K562 (cell line): ENCODE results near the gene COQ2.

Experiments
- CHD4 ChIP-seq: fragments of 200-600 bp; sonication (generic); IDR thresholded peaks from 3 replicates; pipeline ENCODE4 v1.6.1; 2012; ENCODE audit warnings: low read depth, mild to moderate bottlenecking, mixed read lengths, low read length, inconsistent platforms; ENCODE audit not compliant: insufficient read depth, insufficient replicate concordance, poor library complexity, severe bottlenecking
- ESRRA ChIP-seq: fragments of 450-650 bp; IDR thresholded peaks from 2 replicates; pipeline ENCODE4 v1.6.1; 2014; ENCODE audit warnings: low read depth, mild to moderate bottlenecking, moderate library complexity, borderline replicate concordance
- HDAC8 ChIP-seq: fragments of 450-650 bp; IDR thresholded peaks from 2 replicates; pipeline ENCODE4 v1.6.1; 2016; ENCODE audit warnings: mild to moderate bottlenecking, missing genetic modification characterization, moderate library complexity, missing compliant biosample characterization
- MYC ChIP-seq, 2 experiments: fragments of 250-450 bp in 1 of 2; sonication (Bioruptor Pico) in 1 of 2; IDR thresholded peaks; 2 replicates each; pipeline versions ENCODE4 v1.5.1 to v1.6.1; 2012 to 2021; ENCODE audit warnings: low read depth in 2 of 2, borderline replicate concordance in 1 of 2, improper control_type of control experiment in 1 of 2, low read length in 1 of 2, mild to moderate bottlenecking in 1 of 2, moderate library complexity in 1 of 2
- NR2F6 ChIP-seq: fragments of 450-650 bp; formaldehyde crosslinking; IDR thresholded peaks from 2 replicates; pipeline ENCODE4 v1.4.0; 2020; ENCODE audit warnings: mild to moderate bottlenecking
- POLR2A ChIP-seq: fragments of 450-650 bp; conservative IDR thresholded peaks from 2 replicates; pipeline ENCODE4 v1.6.1; 2016
- SIX5 ChIP-seq, 2 experiments: IDR thresholded peaks; 2 replicates each; pipeline ENCODE4 v1.6.1; 2011; ENCODE audit warnings: low read length in 2 of 2, borderline replicate concordance in 1 of 2, low read depth in 1 of 2, mild to moderate bottlenecking in 1 of 2, moderate library complexity in 1 of 2; ENCODE audit not compliant: insufficient read depth in 1 of 2
- SMARCB1 ChIP-seq: IDR thresholded peaks from 2 replicates; pipeline ENCODE4 v1.6.1; 2011; ENCODE audit warnings: improper control_type of control experiment, low read depth; ENCODE audit not compliant: insufficient read length
- SMC3 ChIP-seq: conservative IDR thresholded peaks from 2 replicates; pipeline ENCODE4 v1.6.1; 2011; ENCODE audit warnings: low read depth, low read length, improper control_type of control experiment; ENCODE audit not compliant: insufficient read depth
- ZNF12 ChIP-seq: sonication (generic); formaldehyde crosslinking; IDR thresholded peaks from 2 replicates; pipeline ENCODE4 v1.4.0; 2020; ENCODE audit warnings: mild to moderate bottlenecking, missing genetic modification reagents
- TF ChIP-seq, protein P1 (sequence below), 2 experiments: fragments of 450-650 bp in 1 of 2; IDR thresholded peaks; 2 replicates each; pipeline ENCODE4 v1.6.1; 2011 to 2017; ENCODE audit warnings: low read depth in 2 of 2, antibody characterized with exemption in 1 of 2, borderline replicate concordance in 1 of 2, low read length in 1 of 2, mild to moderate bottlenecking in 1 of 2, mixed read lengths in 1 of 2; ENCODE audit not compliant: control insufficient read depth in 1 of 2
- TF ChIP-seq, protein P2 (sequence below), 3 experiments: IDR thresholded peaks in 2 of 3; conservative IDR thresholded peaks in 1 of 3; 2 replicates each; pipeline ENCODE4 v1.5.1; 2011 to 2012; ENCODE audit warnings: low read length in 3 of 3, mild to moderate bottlenecking in 3 of 3, control low read depth in 2 of 3, improper control_type of control experiment in 1 of 3, inconsistent platforms in 1 of 3, low read depth in 1 of 3, mixed read lengths in 1 of 3, moderate library complexity in 1 of 3; ENCODE audit not compliant: insufficient read depth in 2 of 3

DNA sequence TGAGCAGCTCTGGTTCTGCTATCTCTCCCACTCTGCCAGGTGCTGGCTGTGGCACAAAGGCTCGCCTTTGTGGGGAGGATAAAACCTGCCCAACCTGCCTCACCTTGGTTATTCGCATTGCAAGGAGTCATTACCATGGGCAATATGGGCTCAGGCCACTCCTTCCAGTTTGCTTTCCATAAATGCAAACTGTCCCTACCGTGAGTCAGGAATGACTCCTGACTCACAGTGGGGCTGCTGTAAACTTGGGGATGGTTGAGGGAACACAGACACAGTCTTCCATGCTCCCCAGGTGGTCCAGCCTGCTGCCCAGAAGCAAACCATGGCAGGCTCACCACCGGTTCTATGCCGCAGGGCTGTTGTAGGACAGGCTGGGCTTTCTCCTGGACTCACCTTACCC is 36.1 kb downstream of the COQ2 start:
- TF ChIP-seq ESRRA (no peak), POLR2A (no peak), CHD4 (no peak), SMARCB1 (no peak), NR2F6 (CRISPR knock-in tag) (no peak), HDAC8 (tag) (no peak), SIX5 (IDR thresholded peaks at IDR 0.05; ENCODE audit: borderline replicate concordance in 1 of 2, insufficient read depth in 1 of 2, low read depth in 1 of 2, low read length in 2 of 2) (no peak), MYC (IDR thresholded peaks at IDR 0.05; ENCODE audit: low read depth, low read length) (no peak), MYC (CRISPR knock-in tag; IDR thresholded peaks at IDR 0.05; ENCODE audit: borderline replicate concordance, low read depth) (no peak), ZNF12 (no peak), SMC3 (no peak)
- TF ChIP-seq, protein P1, sequence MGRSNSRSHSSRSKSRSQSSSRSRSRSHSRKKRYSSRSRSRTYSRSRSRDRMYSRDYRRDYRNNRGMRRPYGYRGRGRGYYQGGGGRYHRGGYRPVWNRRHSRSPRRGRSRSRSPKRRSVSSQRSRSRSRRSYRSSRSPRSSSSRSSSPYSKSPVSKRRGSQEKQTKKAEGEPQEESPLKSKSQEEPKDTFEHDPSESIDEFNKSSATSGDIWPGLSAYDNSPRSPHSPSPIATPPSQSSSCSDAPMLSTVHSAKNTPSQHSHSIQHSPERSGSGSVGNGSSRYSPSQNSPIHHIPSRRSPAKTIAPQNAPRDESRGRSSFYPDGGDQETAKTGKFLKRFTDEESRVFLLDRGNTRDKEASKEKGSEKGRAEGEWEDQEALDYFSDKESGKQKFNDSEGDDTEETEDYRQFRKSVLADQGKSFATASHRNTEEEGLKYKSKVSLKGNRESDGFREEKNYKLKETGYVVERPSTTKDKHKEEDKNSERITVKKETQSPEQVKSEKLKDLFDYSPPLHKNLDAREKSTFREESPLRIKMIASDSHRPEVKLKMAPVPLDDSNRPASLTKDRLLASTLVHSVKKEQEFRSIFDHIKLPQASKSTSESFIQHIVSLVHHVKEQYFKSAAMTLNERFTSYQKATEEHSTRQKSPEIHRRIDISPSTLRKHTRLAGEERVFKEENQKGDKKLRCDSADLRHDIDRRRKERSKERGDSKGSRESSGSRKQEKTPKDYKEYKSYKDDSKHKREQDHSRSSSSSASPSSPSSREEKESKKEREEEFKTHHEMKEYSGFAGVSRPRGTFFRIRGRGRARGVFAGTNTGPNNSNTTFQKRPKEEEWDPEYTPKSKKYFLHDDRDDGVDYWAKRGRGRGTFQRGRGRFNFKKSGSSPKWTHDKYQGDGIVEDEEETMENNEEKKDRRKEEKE (IDR thresholded peaks at IDR 0.05; ENCODE audit: borderline replicate concordance in 1 of 2, control insufficient read depth in 1 of 2, low read depth in 2 of 2, low read length in 1 of 2) = no peak
- TF ChIP-seq, protein P2, sequence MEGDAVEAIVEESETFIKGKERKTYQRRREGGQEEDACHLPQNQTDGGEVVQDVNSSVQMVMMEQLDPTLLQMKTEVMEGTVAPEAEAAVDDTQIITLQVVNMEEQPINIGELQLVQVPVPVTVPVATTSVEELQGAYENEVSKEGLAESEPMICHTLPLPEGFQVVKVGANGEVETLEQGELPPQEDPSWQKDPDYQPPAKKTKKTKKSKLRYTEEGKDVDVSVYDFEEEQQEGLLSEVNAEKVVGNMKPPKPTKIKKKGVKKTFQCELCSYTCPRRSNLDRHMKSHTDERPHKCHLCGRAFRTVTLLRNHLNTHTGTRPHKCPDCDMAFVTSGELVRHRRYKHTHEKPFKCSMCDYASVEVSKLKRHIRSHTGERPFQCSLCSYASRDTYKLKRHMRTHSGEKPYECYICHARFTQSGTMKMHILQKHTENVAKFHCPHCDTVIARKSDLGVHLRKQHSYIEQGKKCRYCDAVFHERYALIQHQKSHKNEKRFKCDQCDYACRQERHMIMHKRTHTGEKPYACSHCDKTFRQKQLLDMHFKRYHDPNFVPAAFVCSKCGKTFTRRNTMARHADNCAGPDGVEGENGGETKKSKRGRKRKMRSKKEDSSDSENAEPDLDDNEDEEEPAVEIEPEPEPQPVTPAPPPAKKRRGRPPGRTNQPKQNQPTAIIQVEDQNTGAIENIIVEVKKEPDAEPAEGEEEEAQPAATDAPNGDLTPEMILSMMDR (IDR thresholded peaks at IDR 0.05 in 2 of 3, conservative IDR thresholded peaks at IDR 0.05 in 1 of 3; ENCODE audit: insufficient read depth in 2 of 3, low read depth in 1 of 3, low read length in 3 of 3) = no peak
